Measurements from ENCODE around the gene TNNC1. TPM values are rescaled to one million over a fixed set of nuclear protein-coding genes. Genes with fewer than 3 reads are reported as not detected.

TNNC1 gene
- total RNA-seq, 1 experiment from 2014 or later = not detected

DNA sequence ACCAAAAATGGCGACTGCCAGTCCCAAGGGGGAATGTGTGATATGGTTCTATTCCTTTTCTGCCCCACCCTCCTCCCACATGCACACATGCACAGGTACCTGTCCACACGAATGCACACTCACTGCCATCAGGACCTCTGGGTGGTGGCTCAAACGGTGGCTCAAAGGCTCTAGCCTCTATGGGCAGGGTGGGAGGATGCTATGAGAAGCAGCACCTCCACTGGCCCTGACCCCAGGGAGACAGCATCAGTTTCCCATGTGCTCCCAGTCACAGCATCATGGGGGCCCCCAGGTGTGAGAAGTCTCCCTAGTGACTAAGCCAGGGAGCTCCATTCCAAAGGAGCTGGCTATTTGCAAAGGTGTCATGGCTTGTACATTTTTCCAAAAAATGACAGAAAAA lies 24.8 kb downstream of the TNNC1 start:
- no peaks in the 10 kb centered on the region for H3K36me3 ChIP-seq (ENCODE audit: insufficient read depth, low read length, poor library complexity, severe bottlenecking)
- no peak for DNase-seq (ENCODE audit: low spot score)
- TF ChIP-seq, protein P1, sequence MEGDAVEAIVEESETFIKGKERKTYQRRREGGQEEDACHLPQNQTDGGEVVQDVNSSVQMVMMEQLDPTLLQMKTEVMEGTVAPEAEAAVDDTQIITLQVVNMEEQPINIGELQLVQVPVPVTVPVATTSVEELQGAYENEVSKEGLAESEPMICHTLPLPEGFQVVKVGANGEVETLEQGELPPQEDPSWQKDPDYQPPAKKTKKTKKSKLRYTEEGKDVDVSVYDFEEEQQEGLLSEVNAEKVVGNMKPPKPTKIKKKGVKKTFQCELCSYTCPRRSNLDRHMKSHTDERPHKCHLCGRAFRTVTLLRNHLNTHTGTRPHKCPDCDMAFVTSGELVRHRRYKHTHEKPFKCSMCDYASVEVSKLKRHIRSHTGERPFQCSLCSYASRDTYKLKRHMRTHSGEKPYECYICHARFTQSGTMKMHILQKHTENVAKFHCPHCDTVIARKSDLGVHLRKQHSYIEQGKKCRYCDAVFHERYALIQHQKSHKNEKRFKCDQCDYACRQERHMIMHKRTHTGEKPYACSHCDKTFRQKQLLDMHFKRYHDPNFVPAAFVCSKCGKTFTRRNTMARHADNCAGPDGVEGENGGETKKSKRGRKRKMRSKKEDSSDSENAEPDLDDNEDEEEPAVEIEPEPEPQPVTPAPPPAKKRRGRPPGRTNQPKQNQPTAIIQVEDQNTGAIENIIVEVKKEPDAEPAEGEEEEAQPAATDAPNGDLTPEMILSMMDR (conservative IDR thresholded peaks at IDR 0.05; ENCODE audit: low read depth, low read length) = no peak
- TF ChIP-seq EZH2 (IDR thresholded peaks at IDR 0.05; ENCODE audit: borderline replicate concordance, low read depth, low read length, poor library complexity, severe bottlenecking) = no peak
- no peaks in the 10 kb centered on the region for H3K4me1 ChIP-seq (ENCODE audit: insufficient read depth, low read length, poor library complexity, severe bottlenecking)
- POLR2A ChIA-PET (ENCODE audit: low non-redundant PET) = no interaction called here
- CTCF ChIA-PET = no interaction called here
- H3K4me3 ChIP-seq (ENCODE audit: low read depth, low read length, poor library complexity, severe bottlenecking) = no peak overlapping the region
- no TSS peak for BruUV-seq (replicated peaks)
- no peak overlapping the region for H3K27ac ChIP-seq (ENCODE audit: low read depth, low read length, poor library complexity, severe bottlenecking)
- intact Hi-C loops (cut with micrococcal nuclease; ENCODE audit: unreplicated experiment) = no loop called here
- no peaks in the 10 kb centered on the region for H3K27me3 ChIP-seq (replicated peaks; ENCODE audit: insufficient read depth, low read depth, low read length, poor library complexity)
- no peaks in the 10 kb centered on the region for H3K9me3 ChIP-seq (ENCODE audit: low read depth, low read length, poor library complexity, severe bottlenecking)

GRCh38 chr3:52428151-52429005 lies 25.5 kb downstream of the TNNC1 start:
- TF ChIP-seq, protein P1 (conservative IDR thresholded peaks at IDR 0.05; ENCODE audit: low read depth, low read length) = peak; percentile 68
- no peak for TF ChIP-seq EZH2 (IDR thresholded peaks at IDR 0.05; ENCODE audit: borderline replicate concordance, low read depth, low read length, poor library complexity, severe bottlenecking)
- Histone ChIP-seq H3K27me3 (replicated peaks; ENCODE audit: insufficient read depth, low read depth, low read length, poor library complexity) (no peaks in the 10 kb centered on the region), H3K36me3 (ENCODE audit: insufficient read depth, low read length, poor library complexity, severe bottlenecking) (no peaks in the 10 kb centered on the region), H3K4me3 (ENCODE audit: low read depth, low read length, poor library complexity, severe bottlenecking) (no peak overlapping the region), H3K9me3 (ENCODE audit: low read depth, low read length, poor library complexity, severe bottlenecking) (no peaks in the 10 kb centered on the region), H3K27ac (ENCODE audit: low read depth, low read length, poor library complexity, severe bottlenecking) (no peak overlapping the region), H3K4me1 (ENCODE audit: insufficient read depth, low read length, poor library complexity, severe bottlenecking) (no peaks in the 10 kb centered on the region)
- peak; percentile 60 for DNase-seq (ENCODE audit: low spot score)
- BruUV-seq (replicated peaks) = no TSS peak
- intact Hi-C loops (cut with micrococcal nuclease; ENCODE audit: unreplicated experiment) = no loop called here
- POLR2A ChIA-PET (ENCODE audit: low non-redundant PET) = no interaction called here
- CTCF ChIA-PET = interaction anchor here (0.6 kb wide), 1 partner anchor 460 kb away, joined by 3 read pairs; no protein-coding TSS in a partner anchor

DNA sequence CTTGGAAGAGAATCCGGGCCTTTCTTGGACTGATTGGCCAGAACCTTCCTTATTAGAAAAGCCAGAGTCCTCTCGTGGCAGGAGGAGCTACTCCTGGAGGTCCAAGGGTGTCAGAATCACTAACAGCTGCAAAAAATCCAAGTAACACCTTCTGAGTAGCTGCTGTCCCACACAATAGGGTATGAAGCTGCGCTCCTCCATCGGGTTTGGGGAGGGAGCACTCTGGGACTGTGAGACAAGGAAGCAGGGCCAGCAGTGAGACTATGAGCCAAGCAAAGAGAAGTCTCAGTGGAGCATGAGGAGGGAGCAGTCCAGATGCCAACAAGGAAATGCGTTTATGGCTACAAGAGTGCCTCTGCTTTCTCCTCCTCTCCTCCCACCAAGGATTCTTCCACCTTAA lies 30.7 kb downstream of the TNNC1 start:
- H3K27ac ChIP-seq (ENCODE audit: low read depth, low read length, poor library complexity, severe bottlenecking) = no peak overlapping the region
- intact Hi-C loops (cut with micrococcal nuclease; ENCODE audit: unreplicated experiment) = no loop called here
- H3K9me3 ChIP-seq (ENCODE audit: low read depth, low read length, poor library complexity, severe bottlenecking) = no peaks in the 10 kb centered on the region
- no peaks in the 10 kb centered on the region for H3K4me1 ChIP-seq (ENCODE audit: insufficient read depth, low read length, poor library complexity, severe bottlenecking)
- H3K4me3 ChIP-seq (ENCODE audit: low read depth, low read length, poor library complexity, severe bottlenecking) = no peak overlapping the region
- ChIA-PET CTCF (no interaction called here), POLR2A (ENCODE audit: low non-redundant PET) (no interaction called here)
- H3K27me3 ChIP-seq (replicated peaks; ENCODE audit: insufficient read depth, low read depth, low read length, poor library complexity) = no peaks in the 10 kb centered on the region
- DNase-seq (ENCODE audit: low spot score) = no peak
- TF ChIP-seq EZH2 (IDR thresholded peaks at IDR 0.05; ENCODE audit: borderline replicate concordance, low read depth, low read length, poor library complexity, severe bottlenecking) = no peak
- TF ChIP-seq, protein P1 (conservative IDR thresholded peaks at IDR 0.05; ENCODE audit: low read depth, low read length) = no peak
- BruUV-seq (replicated peaks) = no TSS peak
- H3K36me3 ChIP-seq (ENCODE audit: insufficient read depth, low read length, poor library complexity, severe bottlenecking) = no peaks in the 10 kb centered on the region

Data from A673 (cell line).